RKO (cell line): ENCODE data around the gene SHC1.
A peak's percentile ranks its signal among the peaks of the same experiment; 100 is the strongest.

ENCODE experiments used
- DNase-seq: peaks from one replicate; pipeline ENCODE4 v3.0.0-alpha.2; 2016; ENCODE audit warnings: low spot score

SHC1 gene

DNA sequence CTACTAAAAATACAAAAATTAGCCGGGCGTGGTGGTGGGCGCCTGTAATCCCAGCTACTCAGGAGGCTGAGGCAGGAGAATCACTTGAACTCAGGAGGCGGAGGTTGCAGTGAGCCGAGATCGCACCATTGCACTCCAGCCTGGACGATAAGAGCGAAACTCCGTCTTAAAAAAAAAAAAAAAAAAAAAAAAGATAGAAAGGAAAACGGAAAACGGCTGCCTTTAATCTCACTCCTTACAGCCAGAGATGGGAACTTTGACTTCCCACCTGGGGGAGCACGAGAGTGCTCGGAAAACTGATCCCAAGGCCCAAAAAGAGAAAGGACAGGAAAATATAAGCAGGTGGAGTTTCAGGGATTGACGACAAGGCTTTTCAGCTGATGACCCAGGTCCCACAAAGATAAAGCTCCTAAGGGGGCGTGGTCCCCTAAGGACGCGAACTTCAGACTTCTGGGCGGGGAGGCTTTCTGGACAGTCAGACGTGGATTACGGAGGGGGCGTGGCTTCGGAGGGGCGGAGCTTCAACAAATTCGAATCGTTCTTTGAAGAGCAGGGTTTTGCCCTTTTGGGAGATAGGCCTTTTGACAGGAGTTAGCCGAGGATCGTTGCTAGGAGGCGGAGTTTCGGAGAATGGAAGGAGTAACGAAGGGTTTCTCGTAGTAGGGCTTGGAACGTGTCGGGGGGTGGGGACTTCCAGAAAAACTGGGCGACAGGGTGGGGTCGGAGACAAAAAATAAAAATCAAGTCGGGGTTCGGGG, 3.0 kb upstream of the SHC1 start:
- peak; percentile 98 for DNase-seq

DNA sequence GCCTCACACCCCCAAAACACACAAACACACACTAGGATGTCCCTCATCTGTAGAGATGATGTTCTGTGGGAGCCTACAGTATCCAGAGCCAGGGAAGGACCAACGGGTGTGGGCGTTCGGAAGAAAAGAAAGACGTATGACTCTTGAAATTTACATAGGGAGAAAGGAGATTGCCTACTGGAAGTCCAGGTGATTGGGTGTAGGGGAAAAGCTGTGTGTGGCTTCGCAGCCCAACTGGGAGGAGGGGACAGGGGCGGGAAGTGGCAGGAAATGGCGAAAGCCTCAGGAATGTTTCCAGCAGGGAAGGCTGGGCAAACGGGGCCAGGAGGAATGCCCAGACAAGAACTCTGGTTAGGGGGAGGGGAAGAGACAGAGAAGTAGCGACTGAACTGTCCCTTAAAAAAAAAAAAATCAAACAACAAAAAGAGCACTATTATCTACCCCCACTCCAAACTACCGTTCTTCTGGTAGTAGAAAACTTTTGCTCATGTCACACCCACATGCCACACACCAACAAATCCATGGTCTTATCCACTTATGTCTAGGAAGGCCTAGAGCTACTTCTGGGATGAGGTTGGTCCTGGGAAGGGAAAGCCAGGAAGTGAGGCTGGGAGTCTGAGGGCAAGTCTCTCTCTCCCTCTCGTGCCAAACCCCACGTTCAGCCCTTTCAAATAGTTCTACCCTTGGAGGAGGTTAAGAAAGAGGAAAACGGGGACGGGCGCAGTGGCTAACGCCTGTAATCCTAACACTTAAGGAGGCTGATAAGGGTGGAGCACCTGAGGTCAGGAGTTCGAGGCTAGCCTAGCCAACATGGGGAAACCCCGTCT, 2.2 kb upstream of the SHC1 start:
- peak; percentile 97 for DNase-seq

DNA sequence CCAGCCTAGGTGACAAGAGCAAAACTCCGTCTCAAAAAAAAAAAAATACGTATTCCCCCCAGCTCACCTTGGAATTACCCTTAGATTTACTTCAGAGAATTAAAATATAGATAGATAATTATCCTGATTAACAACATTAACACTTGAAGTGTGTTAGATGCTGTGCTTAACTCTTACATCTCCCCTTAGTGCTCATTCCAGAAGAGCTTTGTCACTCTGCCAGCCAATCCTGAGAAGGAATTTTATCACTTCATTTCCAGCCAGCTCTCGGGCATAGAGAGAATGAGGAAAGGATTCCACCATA, 1.6 kb upstream of the SHC1 start:
- DNase-seq: no peak

DNA sequence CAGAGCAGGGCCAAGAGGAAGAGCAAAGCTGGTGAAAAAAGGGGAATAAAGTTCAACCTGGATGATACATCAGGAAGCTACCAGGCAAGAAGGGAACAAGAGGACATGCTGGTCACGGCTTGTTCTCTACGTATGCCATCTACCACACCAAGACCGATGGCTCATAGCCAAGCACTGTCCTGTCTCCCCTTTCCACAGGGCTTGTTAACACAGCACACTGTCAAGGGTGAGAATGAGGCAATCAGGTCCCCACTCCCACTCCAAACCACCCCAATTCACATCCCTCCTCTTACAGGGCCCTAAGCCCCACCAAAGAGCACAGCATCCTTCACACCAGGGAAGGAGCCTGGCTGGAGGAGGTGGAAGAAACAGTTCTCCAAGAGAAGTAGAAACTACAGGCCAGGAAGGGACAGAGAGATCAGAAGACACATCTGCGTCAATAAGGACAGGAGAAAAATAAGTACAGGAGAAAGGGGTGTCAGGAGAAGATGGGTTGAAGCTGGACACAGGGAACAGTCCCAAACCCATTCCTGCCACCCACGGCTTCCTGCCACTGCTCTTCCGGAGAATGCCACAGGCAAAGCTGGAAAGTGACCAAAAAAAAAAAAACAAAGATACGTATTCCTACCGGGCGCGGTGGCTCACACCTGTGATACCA, 923 bp upstream of the SHC1 start:
- peak; percentile 71 for DNase-seq

DNA sequence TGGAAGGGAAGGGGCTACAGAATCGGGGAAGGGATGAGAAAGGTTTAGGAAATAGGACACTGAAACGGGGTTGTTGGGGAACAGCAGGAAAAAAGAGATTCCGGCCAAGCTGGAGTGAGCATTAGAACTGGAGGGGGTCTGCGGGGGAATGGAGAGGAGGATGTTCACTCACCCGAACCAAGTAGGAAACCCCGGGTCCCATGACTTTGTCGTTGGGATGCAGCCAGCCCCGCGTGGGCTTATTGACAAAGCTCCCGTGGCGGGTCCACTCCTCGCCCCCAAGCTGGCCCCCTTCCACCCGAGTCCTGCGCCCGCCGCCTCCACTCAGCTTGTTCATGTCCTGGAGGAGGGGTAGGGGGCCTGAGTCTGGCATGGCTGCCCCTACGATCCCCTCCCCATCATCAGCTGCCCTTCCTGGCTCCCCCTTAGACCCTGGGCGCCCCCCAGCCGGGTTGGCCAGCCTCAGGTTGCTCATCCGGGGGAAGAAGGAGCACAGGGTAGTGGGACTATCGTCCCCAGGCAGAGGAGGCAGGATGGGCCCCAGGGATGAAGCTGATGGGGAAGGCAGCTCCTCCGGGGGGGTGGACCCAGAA, 591 bp downstream of the SHC1 start:
- no peak for DNase-seq

DNA sequence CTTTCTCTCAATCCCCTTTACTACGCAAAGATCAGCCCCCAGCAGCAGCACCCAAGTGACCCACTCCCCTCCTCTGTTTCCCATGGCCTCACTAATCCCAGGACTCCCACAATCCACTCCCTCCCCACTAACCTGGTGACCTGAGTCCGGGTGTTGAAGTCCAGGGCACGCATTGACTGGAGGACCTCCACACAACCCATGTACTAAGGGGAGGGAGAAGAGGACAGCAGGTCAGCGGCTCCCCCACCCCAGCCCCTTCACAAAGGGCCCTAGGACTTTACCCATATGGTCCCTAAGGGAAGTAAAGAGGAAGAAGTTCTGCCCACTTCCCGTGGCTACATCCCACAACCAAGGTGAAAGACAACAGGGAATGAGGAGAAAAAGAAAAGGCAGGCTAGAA, 1.3 kb downstream of the SHC1 start:
- DNase-seq: no peak

DNA sequence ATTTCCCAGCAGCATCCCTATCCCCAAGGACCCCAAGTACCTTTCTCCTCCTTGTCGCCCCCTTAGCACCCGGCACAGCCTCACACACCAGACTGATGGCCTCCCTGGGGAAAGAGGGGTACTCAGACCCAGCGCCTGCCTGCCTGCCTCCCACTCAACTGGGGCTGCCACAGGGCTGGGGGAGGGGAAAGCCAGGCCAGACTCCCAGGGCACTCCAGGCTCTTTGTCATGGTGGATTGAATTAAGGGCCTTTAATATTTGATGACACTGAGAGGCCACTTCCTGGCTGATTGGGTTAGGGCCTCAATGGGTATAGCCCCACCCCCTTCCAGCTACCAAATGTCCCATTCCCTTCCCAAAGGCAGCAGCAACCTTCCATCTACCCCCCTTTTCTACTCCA, 1.8 kb downstream of the SHC1 start:
- peak; percentile 63 for DNase-seq

DNA sequence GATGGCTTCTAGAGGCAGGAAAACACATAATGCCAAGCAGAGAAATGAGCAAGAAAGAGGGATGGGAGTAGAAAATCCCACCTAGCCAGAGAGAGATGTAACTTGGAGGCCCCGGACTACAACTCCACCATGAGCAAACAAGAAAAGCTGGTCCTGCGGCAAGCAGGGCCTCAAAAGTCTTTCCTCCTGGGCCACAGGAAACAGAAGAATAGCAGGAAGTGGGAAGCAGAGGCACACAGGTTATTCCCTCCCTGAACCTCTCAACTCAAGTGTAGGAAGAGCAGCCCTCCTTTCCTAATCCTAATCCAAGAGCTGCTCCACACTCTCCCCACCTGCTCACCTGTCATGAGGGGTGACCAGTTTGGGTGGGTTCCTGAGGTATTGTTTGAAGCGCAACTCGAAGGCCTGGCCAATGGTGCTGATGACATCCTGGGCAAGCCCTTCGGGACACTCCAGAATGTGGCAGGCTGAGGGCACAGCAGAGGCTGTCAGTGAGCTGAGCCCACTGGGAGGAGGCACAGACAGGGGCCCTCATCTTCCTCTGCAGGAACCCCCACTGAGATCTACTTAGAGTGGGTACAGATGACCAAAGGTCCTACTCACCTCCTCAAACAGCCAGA, 3.1 kb downstream of the SHC1 start:
- DNase-seq: no peak

DNA sequence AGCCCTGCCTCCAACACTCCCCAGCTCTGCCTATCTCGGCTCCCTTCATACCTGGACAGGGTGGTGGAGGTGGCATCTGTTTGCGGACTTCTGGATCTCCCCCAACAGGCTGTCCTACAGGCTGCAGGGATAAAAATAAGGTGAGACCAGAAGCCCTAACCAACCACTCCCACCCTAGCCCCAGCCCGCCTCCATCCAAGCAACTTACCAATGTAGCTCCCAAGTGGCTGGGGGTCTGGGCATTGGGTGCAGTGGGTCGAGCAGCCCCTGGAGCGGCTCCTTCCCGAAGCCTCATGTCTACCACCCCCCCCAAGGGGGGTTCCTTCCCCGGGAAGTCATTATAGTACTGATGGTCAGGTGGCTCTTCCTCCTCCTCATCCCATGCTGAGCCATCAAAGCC, 4.4 kb downstream of the SHC1 start:
- DNase-seq: no peak

DNA sequence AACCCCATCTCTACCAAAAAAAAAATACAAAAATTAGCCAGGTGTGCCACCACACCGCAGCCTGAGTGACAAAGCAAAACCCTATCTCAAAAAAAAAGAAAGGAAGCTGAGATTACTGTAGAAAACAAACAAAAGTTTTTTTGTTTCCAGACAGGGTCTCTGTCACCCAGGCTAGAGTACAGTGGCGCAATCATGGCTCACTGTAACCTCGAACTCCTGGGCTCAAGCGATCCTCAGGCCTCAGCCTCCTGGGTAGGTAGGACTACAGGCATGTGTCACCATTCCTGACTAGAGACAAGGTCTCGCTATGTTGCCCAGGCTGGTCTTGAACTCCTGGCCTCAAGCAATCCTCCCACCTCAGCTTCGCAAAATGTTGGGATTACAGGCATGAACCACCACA, 6.2 kb downstream of the SHC1 start:
- no peak for DNase-seq

DNA sequence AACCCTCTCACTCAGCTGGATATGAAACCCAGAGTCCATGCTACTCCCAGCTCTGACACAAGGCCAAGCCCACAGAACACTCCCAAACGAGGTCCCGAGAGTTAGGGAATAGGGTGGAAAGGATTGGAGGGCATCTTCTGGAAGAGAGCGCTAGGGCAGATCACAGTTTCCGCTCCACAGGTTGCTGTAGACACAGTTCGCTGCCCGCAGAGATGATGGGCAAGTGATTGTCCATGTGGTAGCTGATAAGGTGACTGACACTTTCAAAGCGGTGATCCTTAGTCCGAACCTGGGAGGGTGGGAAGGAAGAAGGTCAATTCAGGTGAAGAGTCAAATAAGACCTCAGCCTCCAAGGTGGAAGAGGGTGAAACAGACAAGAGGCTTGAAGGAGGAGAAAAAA, 6.9 kb downstream of the SHC1 start:
- DNase-seq: no peak

DNA sequence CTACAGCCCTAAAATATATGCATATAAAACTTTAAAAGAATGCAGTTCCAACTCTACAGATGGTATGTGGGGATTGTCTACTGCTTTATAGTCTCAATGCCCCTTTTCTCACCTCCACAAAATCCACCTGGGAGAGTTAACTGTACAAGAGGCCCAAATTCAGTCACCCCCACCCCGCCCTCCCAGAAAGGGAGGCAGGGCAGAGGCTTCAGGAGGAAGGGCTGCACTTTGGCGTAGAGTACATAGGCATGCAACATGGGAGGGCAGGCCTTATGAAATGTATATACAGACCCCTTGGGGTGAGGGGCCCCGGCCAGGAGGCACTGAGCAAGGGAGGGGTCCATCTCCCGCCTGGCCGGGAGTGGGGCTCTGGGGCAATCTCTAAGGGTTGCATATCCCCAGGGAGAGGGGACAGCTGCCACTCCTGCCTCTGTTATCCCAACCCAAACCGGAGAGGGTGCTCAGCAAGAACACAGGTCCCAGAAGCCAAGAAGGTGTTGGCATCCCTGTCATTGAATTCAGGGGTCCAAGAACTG, 7.7 kb downstream of the SHC1 start:
- no peak for DNase-seq

DNA sequence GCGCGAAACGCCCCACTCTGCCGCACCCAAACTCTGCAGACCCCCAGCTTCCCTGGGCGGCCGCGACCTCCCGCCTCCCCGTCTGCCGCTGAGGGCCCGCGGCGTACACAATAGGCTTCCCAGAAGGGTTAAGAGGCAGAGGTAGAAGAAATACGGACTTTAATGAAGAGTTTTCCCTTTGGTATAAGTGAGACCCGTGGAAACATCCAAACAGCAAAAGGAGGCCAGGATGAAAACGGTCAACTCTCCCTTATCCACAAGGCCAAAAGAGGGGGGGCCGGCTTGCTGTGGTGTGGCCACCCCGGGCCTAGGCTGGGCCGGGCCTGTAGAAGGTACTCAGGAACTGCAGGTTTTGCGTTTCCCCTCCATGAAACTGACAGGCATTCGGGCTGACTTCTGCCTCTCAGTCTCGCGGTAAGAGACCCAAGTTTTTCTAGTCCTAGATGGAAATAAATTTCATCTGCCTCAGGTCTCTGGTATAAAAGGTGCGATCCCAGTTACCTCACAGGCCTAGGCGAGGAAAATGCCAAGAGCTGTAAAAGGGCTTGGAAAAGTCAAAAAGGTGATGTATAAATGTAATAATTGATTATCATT, 8.3 kb downstream of the SHC1 start:
- peak; percentile 62 for DNase-seq

DNA sequence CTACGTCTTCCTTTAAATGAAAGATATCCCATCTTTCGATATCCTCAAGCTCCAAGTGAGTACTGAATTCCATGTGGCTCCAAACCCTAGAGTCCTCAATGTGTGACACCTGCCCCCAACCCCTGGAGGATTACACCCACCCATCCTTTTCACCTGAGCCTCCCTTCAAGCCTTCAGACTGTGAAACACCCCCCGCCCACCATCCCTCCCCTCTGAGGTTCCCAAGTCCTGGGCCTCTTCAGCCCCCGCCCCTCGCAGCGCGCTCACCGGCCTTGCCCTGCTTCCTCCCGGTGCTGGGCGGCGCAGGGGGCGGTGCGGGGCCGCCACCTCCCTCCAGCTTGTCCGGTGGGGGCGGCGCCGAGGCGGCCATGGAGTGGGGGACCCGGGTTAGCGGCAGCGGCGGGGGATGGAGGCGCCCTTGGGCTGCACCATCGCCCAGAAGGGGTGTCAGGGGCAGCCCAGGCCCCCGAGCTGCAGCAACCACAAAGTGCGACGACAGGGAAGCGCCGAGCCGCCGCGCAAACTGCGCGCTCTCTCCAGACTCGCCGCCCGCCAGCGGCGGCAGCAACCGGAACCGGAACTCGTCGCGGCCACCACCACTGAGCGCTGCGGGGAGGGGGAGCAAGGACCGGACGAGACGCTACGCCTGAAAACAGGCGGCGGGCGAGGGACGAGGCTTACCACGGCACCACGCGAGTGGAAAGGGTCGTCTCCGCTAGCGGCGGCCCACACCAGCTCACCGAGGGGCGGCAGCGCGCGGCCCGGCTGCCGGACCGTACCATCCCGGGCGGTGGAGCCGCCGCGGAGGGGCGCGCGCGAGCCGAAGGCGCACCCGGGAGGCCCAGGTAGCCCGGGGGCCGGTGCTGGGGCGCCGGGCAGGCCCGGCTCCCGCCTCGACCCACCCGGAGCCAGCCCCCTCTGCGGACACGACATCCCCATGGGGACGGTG, 9.1 kb downstream of the SHC1 start, which contains the start of gene PYGO2:
TSS of gene PYGO2 (minus strand) at position 576 of the 949 bp plus-strand sequence. CDS start at position 370, 206 bp downstream.
- DNase-seq: peak; percentile 80

DNA sequence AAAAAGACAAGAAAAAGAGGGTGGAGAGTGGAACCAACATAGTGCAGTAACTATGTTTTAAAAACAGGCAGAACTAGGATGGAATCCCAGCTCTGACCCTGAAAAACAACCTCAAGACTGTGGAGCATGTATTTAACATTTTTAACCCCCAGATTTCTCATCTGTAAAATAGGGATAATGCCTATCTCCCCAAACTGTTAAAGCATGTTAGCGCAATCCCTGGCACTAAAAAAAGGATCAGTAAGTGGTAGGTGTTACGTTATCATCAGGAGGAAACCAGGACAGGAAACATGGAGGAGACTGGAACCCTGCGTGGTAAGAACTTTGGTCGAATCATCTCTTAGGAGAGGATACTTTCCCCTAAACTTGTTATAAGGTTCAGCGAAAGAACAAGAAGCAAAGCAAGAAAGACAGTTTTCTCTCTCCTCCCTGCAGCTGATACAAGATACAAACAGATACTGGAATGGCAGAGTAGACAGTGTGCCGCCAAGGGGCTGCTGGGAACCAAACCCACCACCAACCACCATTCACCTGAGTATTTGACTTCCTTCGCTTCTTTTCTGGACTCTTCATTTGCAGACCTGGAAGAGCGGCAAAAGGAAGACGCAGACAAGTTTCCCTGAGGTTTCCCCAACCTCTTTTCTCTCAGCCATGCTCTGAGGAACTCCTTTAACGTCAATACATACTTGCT, 10.0 kb downstream of the SHC1 start:
- no peak for DNase-seq

DNA sequence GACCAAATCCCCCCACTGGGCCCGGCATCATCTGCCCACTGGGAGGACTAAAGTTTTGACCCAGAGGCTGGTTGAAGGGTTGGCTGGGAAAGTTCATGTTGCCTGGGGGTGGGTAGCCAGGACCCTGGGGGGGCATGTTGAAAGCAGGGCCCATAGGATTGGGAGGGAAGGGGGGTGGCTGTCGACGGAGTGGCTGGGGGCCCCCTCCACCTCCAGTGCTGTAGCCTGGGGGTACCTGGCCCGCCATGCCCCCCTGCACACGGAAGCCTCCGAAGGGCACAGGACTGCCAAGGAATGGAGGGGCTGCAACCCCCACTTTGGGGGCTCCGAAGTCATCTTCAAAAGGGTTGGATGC, 11.1 kb downstream of the SHC1 start:
- DNase-seq: no peak

DNA sequence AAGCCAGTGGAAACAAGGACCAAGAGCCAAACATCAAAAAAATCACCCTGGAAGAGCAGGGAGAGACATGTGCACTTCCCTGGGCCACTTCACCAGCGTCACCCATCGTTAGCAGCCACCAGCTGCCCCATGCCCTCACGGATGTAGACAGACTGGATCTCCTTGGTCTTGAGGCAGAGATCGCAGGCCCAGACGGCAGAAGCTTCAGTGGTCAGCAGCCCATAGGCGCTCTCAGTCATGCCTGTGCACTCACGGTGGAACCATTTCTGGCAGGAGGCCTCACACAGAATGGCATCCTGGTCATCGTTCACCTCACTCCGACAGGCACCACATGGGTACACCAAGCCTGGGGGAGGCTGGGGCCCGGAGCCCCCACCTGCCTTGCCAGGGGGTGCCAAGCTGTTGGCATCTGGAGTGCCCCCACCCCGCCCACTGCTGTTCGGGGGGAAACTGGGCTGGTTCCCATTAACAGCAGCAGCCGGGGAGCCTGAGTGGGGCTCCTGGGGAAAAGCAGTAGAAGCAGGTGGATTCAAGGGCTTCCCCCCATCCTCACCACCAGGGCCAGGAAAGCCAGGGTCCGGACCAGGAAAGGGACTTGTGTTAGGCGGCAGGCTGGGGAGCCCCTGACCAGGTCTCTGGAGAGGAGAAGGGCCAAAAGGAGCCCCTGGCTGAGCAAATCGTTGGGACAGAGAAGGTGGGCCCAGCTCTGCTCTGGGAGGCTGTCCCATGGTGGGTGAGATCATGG, 11.7 kb downstream of the SHC1 start:
- no peak for DNase-seq

DNA sequence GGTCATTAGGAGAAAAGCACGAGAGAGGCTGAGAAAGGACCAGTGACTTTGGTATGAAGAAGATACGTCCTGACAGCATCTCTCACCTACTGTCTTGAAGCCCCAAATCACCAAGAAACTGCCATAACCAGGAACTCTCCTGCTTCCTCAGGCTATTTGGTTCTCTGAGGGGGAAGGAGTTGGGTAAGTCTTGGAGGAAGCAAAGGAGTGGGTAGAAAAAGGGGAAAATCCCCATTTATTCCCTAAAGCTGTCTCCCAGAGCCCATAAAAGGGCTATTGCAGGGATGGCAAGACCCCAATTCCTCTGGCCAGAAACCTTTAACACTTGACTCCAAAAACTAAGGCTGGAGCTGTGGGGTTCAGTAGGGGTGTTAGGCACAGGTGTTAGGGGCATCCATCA, 12.5 kb downstream of the SHC1 start:
- DNase-seq: no peak

DNA sequence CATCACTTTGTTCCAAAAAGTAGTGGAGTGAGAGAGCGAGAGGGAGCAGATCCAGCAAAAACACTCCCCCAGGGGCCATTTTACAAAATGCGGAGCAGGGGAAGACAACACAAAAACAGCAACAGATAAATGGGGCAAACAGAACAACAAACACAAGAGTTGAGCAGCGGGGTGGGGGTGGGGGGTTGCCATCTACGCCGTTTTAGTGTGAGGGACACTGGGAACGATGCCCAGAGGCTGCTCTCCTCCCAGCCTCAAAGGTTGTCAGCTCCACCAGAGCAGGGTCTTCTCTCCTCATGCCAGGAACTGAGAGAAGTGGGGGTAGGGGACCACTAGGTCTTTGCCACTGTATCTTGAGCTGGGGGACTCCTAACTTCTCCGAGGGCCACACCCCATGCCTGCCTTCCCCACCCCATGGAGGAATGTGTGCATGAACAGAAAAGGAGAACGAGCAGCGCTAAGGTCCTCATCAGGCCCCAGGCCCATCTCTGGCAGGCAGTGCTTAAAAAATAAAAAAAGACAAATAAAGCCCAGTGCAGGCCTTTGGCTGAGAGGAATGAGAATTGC, 13.4 kb downstream of the SHC1 start:
- no peak for DNase-seq
